ENCODE measurements around the gene UBE2Q2. TPM values are rescaled to one million over a fixed set of nuclear protein-coding genes. Genes with fewer than 3 reads are reported as not detected.
"Not testable (repeated sequence)": the region's sequence is repeated elsewhere in the genome, so short reads cannot be mapped to it uniquely, and the experiment has no call there.

UBE2Q2 gene
- total and polyA plus RNA-seq, 2 of the 4 experiments (the other 2 are of a cell fraction): 18.0 to 28.9 TPM

GRCh38 chr15:75850708-75851107 lies 7.5 kb downstream of the UBE2Q2 start:
- Histone ChIP-seq H3K79me1 (ENCODE audit: low read depth in 1 of 2, low read length in 2 of 2) (peaks cover 17 to 51% of the 10 kb centered on the region in 2 experiments), H3K27me3 (ENCODE audit: control insufficient read depth, insufficient read depth, low read length) (no peaks in the 10 kb centered on the region), H4K91ac (ENCODE audit: insufficient read depth, low read depth, low read length) (no peak overlapping the region), H2AK5ac (ENCODE audit: low read depth, low read length) (no peak overlapping the region), H3K56ac (ENCODE audit: extremely low read depth, insufficient read depth, low read length) (no peak overlapping the region), H2BK20ac (ENCODE audit: low read depth, low read length) (no peak overlapping the region), H3K4me2 (ENCODE audit: low read depth, low read length) (no peak overlapping the region), H3K23ac (ENCODE audit: low read depth, low read length) (no peak overlapping the region), H3K27ac (ENCODE audit: insufficient read depth, low read length) (no peak overlapping the region), H3K4me1 (ENCODE audit: control insufficient read depth, insufficient read depth, low read length) (peaks cover under 1% of the 10 kb centered on the region; the same call in 1 of the 2 replicates), H2BK5ac (ENCODE audit: low read depth, low read length, poor library complexity, severe bottlenecking) (no peak overlapping the region), H4K20me1 (ENCODE audit: insufficient read depth, low read length) (peaks cover 42% of the 10 kb centered on the region), H3K9me1 (ENCODE audit: insufficient read depth, low read length) (peaks cover 10% of the 10 kb centered on the region), H3K36me3 (ENCODE audit: control insufficient read depth, insufficient read depth, low read length) (peaks cover 10% of the 10 kb centered on the region), H3K4me3 (ENCODE audit: insufficient read depth, low read depth, low read length) (no peak overlapping the region), H3K18ac (ENCODE audit: low read depth, low read length) (no peak overlapping the region), H2AK9ac (replicated peaks; ENCODE audit: low read depth, low read length, poor library complexity) (no peak overlapping the region), H3K4ac (ENCODE audit: low read depth, low read length) (no peak overlapping the region), H2AFZ (replicated peaks; ENCODE audit: low read length, poor library complexity) (no peak overlapping the region), H3K9ac (ENCODE audit: low read depth, low read length) (no peak overlapping the region), H2BK120ac (ENCODE audit: low read depth, low read length) (no peak overlapping the region), H3K9me3 (ENCODE audit: control insufficient read depth, insufficient read depth, low read length) (no peaks in the 10 kb centered on the region), H3K14ac (replicated peaks; ENCODE audit: low read depth, low read length) (no peak overlapping the region), H4K8ac (ENCODE audit: low read depth in 2 of 2, low read length in 2 of 2) (no peak overlapping the region), H4K5ac (ENCODE audit: low read depth, low read length) (no peak overlapping the region), H2BK15ac (ENCODE audit: low read depth, low read length) (no peak overlapping the region)
- POLR2A ChIA-PET (ENCODE audit: unreplicated experiment): no interaction called here
- CTCF ChIA-PET: no interaction called here
- intact Hi-C loops (cut with micrococcal nuclease): no loop called here
- no peak for TF ChIP-seq MXI1 (IDR thresholded peaks at IDR 0.05; ENCODE audit: borderline replicate concordance, low read depth, low read length)
- TF ChIP-seq CHD1 (IDR thresholded peaks at IDR 0.05; ENCODE audit: low read depth, low read length): no peak
- no peak for TF ChIP-seq CEBPB (IDR thresholded peaks at IDR 0.05; ENCODE audit: low read depth, low read length)
- no peak for TF ChIP-seq MAFK (IDR thresholded peaks at IDR 0.05; ENCODE audit: low read depth, low read length)
- no peak for TF ChIP-seq RAD21 (IDR thresholded peaks at IDR 0.05; ENCODE audit: low read length)
- no peak for TF ChIP-seq USF2 (IDR thresholded peaks at IDR 0.05; ENCODE audit: low read depth, low read length)
- no peak for TF ChIP-seq MAZ (IDR thresholded peaks at IDR 0.05; ENCODE audit: borderline replicate concordance, low read depth, low read length)
- TF ChIP-seq RFX5 (IDR thresholded peaks at IDR 0.05; ENCODE audit: low read depth, low read length): no peak
- in situ Hi-C loops (cut with MboI; ENCODE audit: low sequenced_read_pairs): no loop called here
- WGBS, 2 experiments (ENCODE audit: extremely low coverage in 2 of 2, insufficient read length in 1 of 2): no CpG with 5 or more reads among the region's 2 CpGs
- dilution Hi-C loops (cut with HindIII; ENCODE audit: low sequenced_read_pairs, unreplicated experiment): no loop called here
- no peak for ATAC-seq (ENCODE audit: low read depth)
- no peak for DNase-seq
- no TSS peak for BruUV-seq (replicated peaks)

GRCh38 chr15:75851566-75851965 lies 8.3 kb downstream of the UBE2Q2 start:
- H3K23ac ChIP-seq (ENCODE audit: low read depth, low read length); H3K4me3 ChIP-seq (ENCODE audit: insufficient read depth, low read depth, low read length); H2BK20ac ChIP-seq (ENCODE audit: low read depth, low read length); ATAC-seq (ENCODE audit: low read depth); dilution Hi-C loops (cut with HindIII; ENCODE audit: low sequenced_read_pairs, unreplicated experiment); H4K5ac ChIP-seq (ENCODE audit: low read depth, low read length); H2BK120ac ChIP-seq (ENCODE audit: low read depth, low read length); H3K9me3 ChIP-seq (ENCODE audit: control insufficient read depth, insufficient read depth, low read length); DNase-seq; H3K56ac ChIP-seq (ENCODE audit: extremely low read depth, insufficient read depth, low read length); H2BK15ac ChIP-seq (ENCODE audit: low read depth, low read length); H4K8ac ChIP-seq (ENCODE audit: low read depth in 2 of 2, low read length in 2 of 2); POLR2A ChIA-PET (ENCODE audit: unreplicated experiment); H3K9ac ChIP-seq (ENCODE audit: low read depth, low read length); H3K18ac ChIP-seq (ENCODE audit: low read depth, low read length); H3K27me3 ChIP-seq (ENCODE audit: control insufficient read depth, insufficient read depth, low read length); H3K4me2 ChIP-seq (ENCODE audit: low read depth, low read length); H2AK9ac ChIP-seq (replicated peaks; ENCODE audit: low read depth, low read length, poor library complexity); in situ Hi-C loops (cut with MboI; ENCODE audit: low sequenced_read_pairs); BruUV-seq (replicated peaks); H2AFZ ChIP-seq (replicated peaks; ENCODE audit: low read length, poor library complexity); H3K27ac ChIP-seq (ENCODE audit: insufficient read depth, low read length); H3K4ac ChIP-seq (ENCODE audit: low read depth, low read length); H3K4me1 ChIP-seq (ENCODE audit: control insufficient read depth, insufficient read depth, low read length); H4K91ac ChIP-seq (ENCODE audit: insufficient read depth, low read depth, low read length); CTCF ChIA-PET; H2BK5ac ChIP-seq (ENCODE audit: low read depth, low read length, poor library complexity, severe bottlenecking); H2AK5ac ChIP-seq (ENCODE audit: low read depth, low read length); H3K9me1 ChIP-seq (ENCODE audit: insufficient read depth, low read length); H3K14ac ChIP-seq (replicated peaks; ENCODE audit: low read depth, low read length); intact Hi-C loops (cut with micrococcal nuclease): not testable (repeated sequence)
- no CpG with 5 or more reads among the region's 4 CpGs for WGBS, 2 experiments (ENCODE audit: extremely low coverage in 2 of 2, insufficient read length in 1 of 2)
- H4K20me1 ChIP-seq (ENCODE audit: insufficient read depth, low read length): peaks cover 40% of the 10 kb centered on the region
- H3K79me1 ChIP-seq (ENCODE audit: low read depth in 1 of 2, low read length in 2 of 2): peaks cover 17 to 47% of the 10 kb centered on the region in 2 experiments
- H3K36me3 ChIP-seq (ENCODE audit: control insufficient read depth, insufficient read depth, low read length): peaks cover 13% of the 10 kb centered on the region
